ENCODE results near the gene APBA1. TPM values are rescaled to one million over a fixed set of nuclear protein-coding genes. Genes with fewer than 3 reads are reported as not detected.
A peak's percentile ranks its signal among the peaks of the same experiment; 100 is the strongest.

The APBA1 gene
- total RNA-seq, 1 donor from 2014 or later: 5.9 TPM

- DNase-seq (ENCODE audit: low read depth): no peak
- Histone ChIP-seq H3K4me1 (ENCODE audit: insufficient read depth, low read length) (no peaks in the 10 kb centered on the region), H3K9me3 (ENCODE audit: insufficient read depth, low read depth, low read length) (no peaks in the 10 kb centered on the region), H3K4me2 (ENCODE audit: low read length) (no peak overlapping the region), H3K36me3 (ENCODE audit: insufficient read depth, low read length) (no peaks in the 10 kb centered on the region), H4K20me1 (ENCODE audit: insufficient read depth, low read length) (no peaks in the 10 kb centered on the region), H3K27me3 (ENCODE audit: insufficient read depth, low read length) (no peaks in the 10 kb centered on the region), H3K4me3 (ENCODE audit: insufficient read depth, low read depth, low read length) (no peak overlapping the region), H2AFZ (ENCODE audit: low read depth, low read length) (no peak overlapping the region), H3K27ac (ENCODE audit: low read depth, low read length) (no peak overlapping the region), H3K9ac (ENCODE audit: low read length) (no peak overlapping the region), H3K79me2 (ENCODE audit: insufficient read depth, low read length) (no peaks in the 10 kb centered on the region)
- Mint-ChIP-seq H3K9me3 (ENCODE audit: unreplicated experiment) (no peaks in the 10 kb centered on the region), H3K36me3 (ENCODE audit: low read depth, unreplicated experiment) (no peaks in the 10 kb centered on the region), H3K4me3 (ENCODE audit: unreplicated experiment) (no peak overlapping the region), H3K27me3 (ENCODE audit: low read depth, unreplicated experiment) (peaks cover 10% of the 10 kb centered on the region), H3K27ac (ENCODE audit: unreplicated experiment) (no peak overlapping the region), H3K4me1 (ENCODE audit: low read depth, unreplicated experiment) (no peaks in the 10 kb centered on the region)
- TF ChIP-seq EZH2 (IDR thresholded peaks at IDR 0.05; ENCODE audit: insufficient read depth, low read length) (no peak), CTCF (IDR thresholded peaks at IDR 0.05; ENCODE audit: insufficient read depth, low read depth, low read length) (no peak)
- FAIRE-seq: no peak
Measured at GRCh38 chr9:69542942-69543704, 129.0 kb downstream of the APBA1 start.

DNA sequence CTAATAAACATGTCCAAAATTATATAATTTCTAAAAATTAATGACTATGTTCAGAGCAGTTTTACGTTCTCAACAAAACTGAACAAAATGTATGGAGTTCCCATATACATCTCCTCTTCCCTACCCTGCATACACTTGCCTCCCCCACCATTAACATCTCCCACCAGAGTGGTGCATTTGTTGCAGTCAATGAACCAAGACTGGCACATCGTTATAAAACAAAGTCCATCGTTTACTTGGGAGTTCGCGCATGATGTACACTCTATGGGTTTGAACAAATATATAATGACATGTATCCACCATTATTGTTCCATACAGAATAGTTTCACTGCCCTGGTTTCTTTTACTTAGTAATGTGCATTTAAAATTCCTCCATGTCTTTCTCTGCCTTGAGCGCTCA, 130.1 kb downstream of the APBA1 start:
- FAIRE-seq: no peak
- TF ChIP-seq EZH2 (IDR thresholded peaks at IDR 0.05; ENCODE audit: insufficient read depth, low read length): no peak
- TF ChIP-seq CTCF (IDR thresholded peaks at IDR 0.05; ENCODE audit: insufficient read depth, low read depth, low read length): no peak

GRCh38 chr9:69535911-69536310, 136.3 kb downstream of the APBA1 start:
- Histone ChIP-seq H3K27ac (ENCODE audit: low read depth, low read length) (no peak overlapping the region), H2AFZ (ENCODE audit: low read depth, low read length) (no peak overlapping the region), H4K20me1 (ENCODE audit: insufficient read depth, low read length) (no peaks in the 10 kb centered on the region), H3K4me3 (ENCODE audit: insufficient read depth, low read depth, low read length) (no peak overlapping the region), H3K4me2 (ENCODE audit: low read length) (no peak overlapping the region), H3K36me3 (ENCODE audit: insufficient read depth, low read length) (no peaks in the 10 kb centered on the region), H3K9ac (ENCODE audit: low read length) (peak overlapping the region; percentile 0), H3K4me1 (ENCODE audit: insufficient read depth, low read length) (no peaks in the 10 kb centered on the region), H3K9me3 (ENCODE audit: insufficient read depth, low read depth, low read length) (no peaks in the 10 kb centered on the region), H3K27me3 (ENCODE audit: insufficient read depth, low read length) (no peaks in the 10 kb centered on the region), H3K79me2 (ENCODE audit: insufficient read depth, low read length) (no peaks in the 10 kb centered on the region)
- peak; percentile 30 for DNase-seq (ENCODE audit: low read depth)
- no peaks in the 10 kb centered on the region for H3K9me3 Mint-ChIP-seq (ENCODE audit: unreplicated experiment)
- H3K27me3 Mint-ChIP-seq (ENCODE audit: low read depth, unreplicated experiment): peaks cover 13% of the 10 kb centered on the region
- H3K4me1 Mint-ChIP-seq (ENCODE audit: low read depth, unreplicated experiment): no peaks in the 10 kb centered on the region
- TF ChIP-seq EZH2 (IDR thresholded peaks at IDR 0.05; ENCODE audit: insufficient read depth, low read length) (no peak), CTCF (IDR thresholded peaks at IDR 0.05; ENCODE audit: insufficient read depth, low read depth, low read length) (no peak)
- H3K36me3 Mint-ChIP-seq (ENCODE audit: low read depth, unreplicated experiment): no peaks in the 10 kb centered on the region
- H3K27ac Mint-ChIP-seq (ENCODE audit: unreplicated experiment): no peak overlapping the region
- H3K4me3 Mint-ChIP-seq (ENCODE audit: unreplicated experiment): no peak overlapping the region
- FAIRE-seq: no peak

More for the DNA sequence above, 130.1 kb downstream of the APBA1 start:
- Mint-ChIP-seq H3K4me3 (ENCODE audit: unreplicated experiment) (no peak overlapping the region), H3K27me3 (ENCODE audit: low read depth, unreplicated experiment) (peaks cover 10% of the 10 kb centered on the region), H3K36me3 (ENCODE audit: low read depth, unreplicated experiment) (no peaks in the 10 kb centered on the region), H3K27ac (ENCODE audit: unreplicated experiment) (no peak overlapping the region), H3K9me3 (ENCODE audit: unreplicated experiment) (no peaks in the 10 kb centered on the region), H3K4me1 (ENCODE audit: low read depth, unreplicated experiment) (no peaks in the 10 kb centered on the region)
- DNase-seq (ENCODE audit: low read depth): no peak
- Histone ChIP-seq H3K9ac (ENCODE audit: low read length) (no peak overlapping the region), H2AFZ (ENCODE audit: low read depth, low read length) (no peak overlapping the region), H4K20me1 (ENCODE audit: insufficient read depth, low read length) (no peaks in the 10 kb centered on the region), H3K79me2 (ENCODE audit: insufficient read depth, low read length) (no peaks in the 10 kb centered on the region), H3K27me3 (ENCODE audit: insufficient read depth, low read length) (no peaks in the 10 kb centered on the region), H3K9me3 (ENCODE audit: insufficient read depth, low read depth, low read length) (no peaks in the 10 kb centered on the region), H3K36me3 (ENCODE audit: insufficient read depth, low read length) (no peaks in the 10 kb centered on the region), H3K27ac (ENCODE audit: low read depth, low read length) (no peak overlapping the region), H3K4me3 (ENCODE audit: insufficient read depth, low read depth, low read length) (no peak overlapping the region), H3K4me1 (ENCODE audit: insufficient read depth, low read length) (no peaks in the 10 kb centered on the region), H3K4me2 (ENCODE audit: low read length) (no peak overlapping the region)

All from astrocyte (in vitro differentiated cells and primary cell).